Stromal cell of bone marrow (primary cell): ENCODE data around the gene GRM2.
"Not testable (repeated sequence)": the region's sequence is repeated elsewhere in the genome, so short reads cannot be mapped to it uniquely, and the experiment has no call there.

Experiments
- DNase-seq: peaks from one replicate; pipeline ENCODE4 v3.0.0-alpha.2; 2012; ENCODE audit warnings: low read depth

The GRM2 gene

GRCh38 chr3:51722362-51722761 lies 15.5 kb downstream of the GRM2 start:
- DNase-seq: no peak

- no peak for DNase-seq
These were observed 20.6 kb downstream of the GRM2 start for GRCh38 chr3:51727500-51727899.

GRCh38 chr3:51729042-51729633 lies 22.3 kb downstream of the GRM2 start:
- DNase-seq: no peak

GRCh38 chr3:51733859-51734571 lies 27.1 kb downstream of the GRM2 start:
- DNase-seq: no peak

- no peak for DNase-seq
These were observed 27.7 kb downstream of the GRM2 start for GRCh38 chr3:51734572-51734907.

- DNase-seq: no peak
These were observed 28.2 kb downstream of the GRM2 start for GRCh38 chr3:51735039-51735438.

GRCh38 chr3:51735950-51736349 lies 29.1 kb downstream of the GRM2 start:
- DNase-seq: no peak

- no peak for DNase-seq
These were observed 32.2 kb downstream of the GRM2 start for GRCh38 chr3:51739110-51739509.

- not testable (repeated sequence) for DNase-seq
These were observed 35.5 kb downstream of the GRM2 start for GRCh38 chr3:51742320-51742719.

GRCh38 chr3:51742978-51743377 lies 36.1 kb downstream of the GRM2 start:
- not testable (repeated sequence) for DNase-seq

GRCh38 chr3:51747840-51748239 lies 41.0 kb downstream of the GRM2 start:
- DNase-seq: no peak

GRCh38 chr3:51748327-51748726 lies 41.5 kb downstream of the GRM2 start:
- DNase-seq: no peak

- no peak for DNase-seq
These were observed 44.0 kb downstream of the GRM2 start for GRCh38 chr3:51750878-51751277.

GRCh38 chr3:51751287-51751686 lies 44.4 kb downstream of the GRM2 start:
- no peak for DNase-seq

- DNase-seq: not testable (repeated sequence)
These were observed 47.2 kb downstream of the GRM2 start for GRCh38 chr3:51753763-51754750.

- DNase-seq: no peak
These were observed 52.3 kb downstream of the GRM2 start for GRCh38 chr3:51759203-51759602.
